Measurements from ENCODE around the gene GKN1.

Gene GKN1

DNA sequence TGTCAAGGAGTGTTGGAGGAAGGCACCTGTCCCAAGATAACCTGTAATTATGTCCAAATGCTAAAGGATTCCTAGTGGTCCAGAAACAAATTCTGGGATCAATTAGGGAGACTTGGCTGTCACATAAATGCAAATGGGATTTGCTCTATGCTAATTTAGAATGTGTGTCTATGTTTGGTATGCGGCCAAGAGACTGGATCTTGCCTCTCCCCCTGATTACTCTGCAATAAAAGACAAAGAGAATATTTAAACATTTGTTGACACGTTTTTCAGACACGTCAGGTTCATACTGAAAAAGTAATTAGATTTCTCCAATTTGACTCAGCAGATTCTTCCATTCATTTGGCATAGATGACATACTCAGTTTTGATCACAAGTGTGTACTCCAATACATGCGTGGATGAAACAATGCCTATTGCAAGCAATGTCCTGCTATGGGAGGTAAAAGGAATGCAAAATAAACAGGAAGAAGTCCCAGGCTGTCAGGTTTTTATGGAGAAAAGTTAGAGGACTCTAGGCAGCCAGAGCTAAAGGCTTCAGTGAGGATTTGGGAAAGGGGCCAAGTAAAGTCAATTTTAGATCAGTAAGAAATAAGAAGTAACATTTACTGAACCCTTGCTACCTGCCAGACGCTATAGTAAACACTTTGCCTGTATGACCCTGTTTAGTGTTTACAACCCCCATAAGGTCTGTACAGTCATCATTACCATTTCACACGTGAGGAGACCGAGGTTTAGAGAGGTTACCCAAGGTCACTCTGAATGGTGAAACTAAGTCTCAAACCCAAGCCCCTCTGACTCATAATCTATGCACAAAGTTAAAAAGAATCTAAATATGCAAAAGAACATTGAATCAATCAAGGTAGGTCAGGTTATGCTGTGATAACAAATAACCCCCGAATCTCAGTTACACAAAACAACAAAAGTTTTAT, 46.3 kb downstream of the GKN1 start:
- no peaks in the 10 kb centered on the region for H3K36me3 ChIP-seq
- H3K4me1 ChIP-seq (ENCODE audit: control insufficient read depth in 1 of 2, insufficient read depth in 1 of 2, low read depth in 1 of 2, low read length in 1 of 2) = no peaks in the 10 kb centered on the region
- no peaks in the 10 kb centered on the region for H3K9me3 ChIP-seq
- peaks cover 90% of the 10 kb centered on the region for H3K27me3 ChIP-seq
- TF ChIP-seq, protein P1, sequence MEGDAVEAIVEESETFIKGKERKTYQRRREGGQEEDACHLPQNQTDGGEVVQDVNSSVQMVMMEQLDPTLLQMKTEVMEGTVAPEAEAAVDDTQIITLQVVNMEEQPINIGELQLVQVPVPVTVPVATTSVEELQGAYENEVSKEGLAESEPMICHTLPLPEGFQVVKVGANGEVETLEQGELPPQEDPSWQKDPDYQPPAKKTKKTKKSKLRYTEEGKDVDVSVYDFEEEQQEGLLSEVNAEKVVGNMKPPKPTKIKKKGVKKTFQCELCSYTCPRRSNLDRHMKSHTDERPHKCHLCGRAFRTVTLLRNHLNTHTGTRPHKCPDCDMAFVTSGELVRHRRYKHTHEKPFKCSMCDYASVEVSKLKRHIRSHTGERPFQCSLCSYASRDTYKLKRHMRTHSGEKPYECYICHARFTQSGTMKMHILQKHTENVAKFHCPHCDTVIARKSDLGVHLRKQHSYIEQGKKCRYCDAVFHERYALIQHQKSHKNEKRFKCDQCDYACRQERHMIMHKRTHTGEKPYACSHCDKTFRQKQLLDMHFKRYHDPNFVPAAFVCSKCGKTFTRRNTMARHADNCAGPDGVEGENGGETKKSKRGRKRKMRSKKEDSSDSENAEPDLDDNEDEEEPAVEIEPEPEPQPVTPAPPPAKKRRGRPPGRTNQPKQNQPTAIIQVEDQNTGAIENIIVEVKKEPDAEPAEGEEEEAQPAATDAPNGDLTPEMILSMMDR (IDR thresholded peaks at IDR 0.05) = no peak
- no peak overlapping the region for H3K4me3 ChIP-seq (ENCODE audit: low read depth in 1 of 2, low read length in 1 of 2)
- H3K27ac ChIP-seq = no peak overlapping the region

DNA sequence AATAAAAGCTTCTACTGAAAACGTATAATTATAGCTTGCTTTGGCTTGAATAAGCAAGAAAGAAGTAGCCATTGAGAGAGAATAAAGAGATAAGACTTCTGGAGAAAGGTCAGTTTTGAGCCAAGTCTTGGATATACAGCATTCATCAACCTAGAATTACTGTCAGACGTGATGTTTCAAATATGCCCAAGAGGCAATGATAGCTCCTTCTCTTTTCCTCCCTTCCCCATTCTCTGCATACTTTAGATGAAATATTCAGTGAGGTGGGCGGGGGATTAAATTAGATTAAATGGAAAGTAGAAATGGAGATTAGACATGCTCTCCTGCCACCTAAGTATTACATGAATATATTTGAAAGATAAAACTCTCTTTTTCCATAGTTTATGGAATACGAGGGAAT, 47.3 kb downstream of the GKN1 start:
- Histone ChIP-seq H3K27me3 (peaks cover 80% of the 10 kb centered on the region), H3K9me3 (no peaks in the 10 kb centered on the region), H3K27ac (no peak overlapping the region), H3K4me3 (ENCODE audit: low read depth in 1 of 2, low read length in 1 of 2) (no peak overlapping the region), H3K36me3 (no peaks in the 10 kb centered on the region), H3K4me1 (ENCODE audit: control insufficient read depth in 1 of 2, insufficient read depth in 1 of 2, low read depth in 1 of 2, low read length in 1 of 2) (no peaks in the 10 kb centered on the region)
- TF ChIP-seq, protein P1 (IDR thresholded peaks at IDR 0.05) = no peak

DNA sequence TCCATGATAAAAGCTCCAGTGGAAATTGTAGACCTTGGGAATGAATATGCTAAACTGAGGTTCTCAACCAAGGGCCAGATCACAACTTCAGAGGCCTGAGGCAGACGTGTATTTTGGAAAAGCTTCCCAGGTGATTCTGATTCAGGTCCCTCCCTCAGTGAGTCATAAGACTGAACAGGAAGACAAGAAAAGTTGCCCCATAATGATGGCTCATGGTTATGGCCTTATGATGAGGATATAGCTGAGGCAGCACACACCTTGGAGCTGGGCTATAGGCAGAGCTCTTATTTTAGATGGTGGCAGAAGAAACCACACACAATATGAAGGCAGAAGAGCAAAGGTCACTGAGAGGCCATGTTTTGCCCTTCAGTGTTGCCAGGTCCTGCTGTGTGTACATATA, 48.1 kb downstream of the GKN1 start:
- TF ChIP-seq, protein P1 (IDR thresholded peaks at IDR 0.05) = no peak
- Histone ChIP-seq H3K9me3 (no peaks in the 10 kb centered on the region), H3K36me3 (no peaks in the 10 kb centered on the region), H3K27ac (no peak overlapping the region), H3K27me3 (peaks cover 72% of the 10 kb centered on the region), H3K4me3 (ENCODE audit: low read depth in 1 of 2, low read length in 1 of 2) (no peak overlapping the region), H3K4me1 (ENCODE audit: control insufficient read depth in 1 of 2, insufficient read depth in 1 of 2, low read depth in 1 of 2, low read length in 1 of 2) (no peaks in the 10 kb centered on the region)

DNA sequence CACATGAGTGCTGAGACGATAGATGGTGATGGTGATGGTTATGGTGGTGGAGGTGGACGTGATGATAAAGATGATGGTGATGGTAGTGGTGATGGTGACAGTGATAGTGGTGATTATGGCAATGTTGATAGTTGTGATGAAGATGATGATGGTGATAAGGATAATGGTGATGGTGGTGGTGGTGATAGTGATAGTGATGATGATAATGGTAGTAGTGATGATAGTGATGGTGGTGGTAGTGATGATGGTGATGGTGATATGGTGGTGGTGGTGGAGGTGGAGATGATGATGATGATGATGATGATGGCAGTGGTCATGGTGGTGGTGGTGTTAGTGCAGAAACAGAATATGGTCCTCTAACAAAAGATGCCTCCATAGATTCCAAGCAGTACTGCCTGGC, 48.8 kb downstream of the GKN1 start:
- Histone ChIP-seq H3K9me3 (no peaks in the 10 kb centered on the region), H3K4me1 (ENCODE audit: control insufficient read depth in 1 of 2, insufficient read depth in 1 of 2, low read depth in 1 of 2, low read length in 1 of 2) (no peaks in the 10 kb centered on the region), H3K27ac (no peak overlapping the region), H3K36me3 (no peaks in the 10 kb centered on the region), H3K27me3 (peaks cover 65% of the 10 kb centered on the region), H3K4me3 (ENCODE audit: low read depth in 1 of 2, low read length in 1 of 2) (no peak overlapping the region)
- TF ChIP-seq, protein P1 (IDR thresholded peaks at IDR 0.05) = no peak

DNA sequence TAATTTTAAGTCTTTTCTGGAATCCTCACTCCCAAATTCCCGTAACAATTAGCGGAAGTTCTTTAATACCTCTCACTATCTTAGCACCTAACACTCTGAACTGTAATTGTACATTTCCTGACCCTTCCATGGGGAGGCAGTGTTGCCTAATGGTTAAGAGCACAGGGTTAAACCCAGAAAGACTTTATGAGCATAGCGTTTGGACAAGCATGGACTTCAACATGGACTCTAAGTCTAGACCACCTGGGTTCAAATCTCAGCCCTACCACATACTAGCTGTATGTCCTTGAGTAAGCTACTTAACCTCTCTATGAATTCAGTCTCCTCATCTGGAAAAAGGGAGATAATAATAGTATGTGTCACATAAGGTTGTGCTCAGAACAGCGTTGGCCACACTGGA, 51.6 kb downstream of the GKN1 start:
- H3K4me1 ChIP-seq (ENCODE audit: control insufficient read depth in 1 of 2, insufficient read depth in 1 of 2, low read depth in 1 of 2, low read length in 1 of 2) = no peaks in the 10 kb centered on the region
- no peaks in the 10 kb centered on the region for H3K36me3 ChIP-seq
- peaks cover 40% of the 10 kb centered on the region for H3K27me3 ChIP-seq
- no peaks in the 10 kb centered on the region for H3K9me3 ChIP-seq
- TF ChIP-seq, protein P1 (IDR thresholded peaks at IDR 0.05) = peak; percentile 79
- no peak overlapping the region for H3K4me3 ChIP-seq (ENCODE audit: low read depth in 1 of 2, low read length in 1 of 2)
- H3K27ac ChIP-seq = no peak overlapping the region
